NCI-H1417 treated with DMSO at 0.1 percent for 48 hours (cell line): ENCODE measurements around the gene XRCC1.
A peak's percentile ranks its signal among the peaks of the same experiment; 100 is the strongest.
"Not testable (repeated sequence)": the region's sequence is repeated elsewhere in the genome, so short reads cannot be mapped to it uniquely, and the experiment has no call there.

ENCODE experiments used
- DNase-seq: peaks from one replicate; lab custom pipeline; 2025; lab: John Stamatoyannopoulos, UW

The XRCC1 gene

GRCh38 chr19:43522929-43523328 is 52.4 kb downstream of the XRCC1 start:
- DNase-seq = no peak

GRCh38 chr19:43519436-43520088 is 55.8 kb downstream of the XRCC1 start:
- peak; percentile 28 for DNase-seq

- DNase-seq = no peak
Measured at GRCh38 chr19:43518051-43518450, 57.3 kb downstream of the XRCC1 start.

- not testable (repeated sequence) for DNase-seq
Measured at GRCh38 chr19:43512399-43512798, 62.9 kb downstream of the XRCC1 start.

DNA sequence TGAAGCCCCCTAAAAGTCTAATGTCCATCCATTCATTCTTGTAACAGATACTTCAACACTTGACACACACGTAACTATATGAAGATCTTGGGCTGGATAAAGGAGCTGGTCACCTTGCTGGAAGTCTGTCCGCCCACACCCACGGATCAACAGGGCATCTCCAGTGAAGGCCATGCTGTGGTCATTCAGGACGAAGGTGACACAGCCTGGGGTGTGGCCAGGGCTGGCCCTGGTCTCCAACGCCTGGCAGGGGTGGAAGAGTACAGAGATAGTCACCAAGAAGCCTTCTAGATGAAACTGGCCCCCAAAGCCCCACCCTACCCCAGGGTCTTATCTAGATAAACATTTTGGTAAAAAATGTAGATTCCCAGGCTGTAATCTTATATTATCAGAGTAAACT is 64.0 kb downstream of the XRCC1 start:
- no peak for DNase-seq

DNA sequence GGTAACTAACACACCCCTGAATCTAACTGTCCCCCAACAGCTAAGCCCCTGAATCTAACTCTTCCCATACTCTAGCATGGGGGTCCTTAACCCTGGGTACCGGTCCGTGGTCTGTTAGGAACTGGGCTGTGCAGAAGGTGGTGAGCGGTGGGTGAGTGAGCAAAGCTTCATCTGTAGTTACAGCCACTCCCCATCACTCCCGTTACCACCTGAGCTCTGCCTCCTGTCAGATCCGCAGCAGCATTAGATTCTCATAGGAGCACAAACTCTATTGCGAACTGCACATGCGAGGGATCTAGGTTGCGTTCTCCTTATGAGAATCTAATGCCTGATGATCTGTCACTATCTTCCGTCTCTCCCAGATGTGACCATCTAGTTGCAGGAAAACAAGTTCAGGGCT is 64.6 kb downstream of the XRCC1 start:
- DNase-seq = no peak

DNA sequence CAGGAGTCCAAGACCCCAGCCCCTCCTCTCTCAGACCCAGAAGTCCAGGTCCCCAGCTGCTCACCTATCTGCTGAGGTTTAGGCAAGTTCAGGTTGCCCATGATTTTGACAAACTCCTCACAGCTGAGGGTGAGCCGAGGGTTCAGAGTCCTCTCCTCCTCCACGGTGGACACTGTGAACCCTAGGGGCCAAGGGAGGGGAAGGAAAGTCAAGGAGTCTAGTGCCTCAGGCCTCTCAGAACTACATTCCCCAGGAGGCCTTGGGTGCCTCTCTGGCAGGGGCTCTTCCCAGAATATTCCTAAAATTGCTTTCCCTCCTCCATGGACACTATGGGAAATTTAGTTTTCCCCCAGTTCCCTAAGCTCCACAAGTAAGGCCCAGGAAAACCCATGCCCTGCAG is 67.4 kb downstream of the XRCC1 start:
- DNase-seq = no peak

DNA sequence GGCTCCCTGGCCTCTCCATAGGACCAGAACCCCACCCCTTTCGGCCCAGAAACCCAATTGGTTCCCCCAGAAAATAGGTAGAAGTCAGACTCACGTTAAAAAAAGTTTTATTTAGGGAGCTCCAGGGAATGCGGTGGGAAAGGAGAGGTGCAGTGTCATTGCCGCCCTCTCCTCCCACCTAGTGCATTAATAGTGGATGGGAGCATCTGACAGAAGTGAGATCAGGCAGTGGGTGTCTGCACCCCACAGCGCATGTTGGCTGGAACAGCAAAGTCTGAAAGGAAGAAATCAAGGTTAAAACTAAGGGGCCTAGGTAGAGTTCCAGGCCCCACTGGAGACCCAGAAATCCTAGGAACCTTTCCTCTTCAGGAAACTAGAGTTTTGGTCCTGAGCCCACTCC is 68.7 kb downstream of the XRCC1 start:
- no peak for DNase-seq

DNA sequence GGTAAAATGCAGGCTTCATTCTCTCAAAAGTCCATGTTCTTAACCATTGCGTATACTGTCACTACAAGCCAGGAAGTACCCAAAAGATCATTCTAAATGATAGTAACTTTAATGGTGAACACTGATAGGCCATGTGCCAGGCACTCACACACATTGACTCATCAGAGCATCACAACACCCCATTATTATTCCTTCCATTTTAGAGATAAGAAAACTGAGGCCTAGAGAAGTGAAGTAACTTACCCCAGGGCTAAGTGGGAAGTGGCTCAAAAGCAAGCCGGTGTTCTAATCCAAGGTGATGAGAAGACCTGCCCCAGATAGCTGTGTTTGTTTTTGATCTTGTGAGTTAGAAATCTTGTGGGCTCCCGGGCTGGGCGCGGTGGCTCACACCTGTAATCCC is 69.4 kb downstream of the XRCC1 start:
- no peak for DNase-seq

DNA sequence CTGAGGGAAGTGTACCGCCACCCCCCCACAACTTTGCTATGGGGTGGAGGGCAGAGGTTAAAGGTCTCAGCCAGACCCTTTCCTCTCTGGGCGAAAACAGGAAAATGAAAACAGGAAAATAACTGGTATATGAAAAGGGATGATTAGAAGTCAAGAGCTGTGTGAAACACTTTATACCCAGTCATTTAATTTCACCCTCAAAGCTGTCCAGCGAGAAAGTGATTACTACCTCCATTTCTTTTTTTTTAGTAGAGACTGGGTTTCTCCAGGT is 70.2 kb downstream of the XRCC1 start:
- DNase-seq = no peak

DNA sequence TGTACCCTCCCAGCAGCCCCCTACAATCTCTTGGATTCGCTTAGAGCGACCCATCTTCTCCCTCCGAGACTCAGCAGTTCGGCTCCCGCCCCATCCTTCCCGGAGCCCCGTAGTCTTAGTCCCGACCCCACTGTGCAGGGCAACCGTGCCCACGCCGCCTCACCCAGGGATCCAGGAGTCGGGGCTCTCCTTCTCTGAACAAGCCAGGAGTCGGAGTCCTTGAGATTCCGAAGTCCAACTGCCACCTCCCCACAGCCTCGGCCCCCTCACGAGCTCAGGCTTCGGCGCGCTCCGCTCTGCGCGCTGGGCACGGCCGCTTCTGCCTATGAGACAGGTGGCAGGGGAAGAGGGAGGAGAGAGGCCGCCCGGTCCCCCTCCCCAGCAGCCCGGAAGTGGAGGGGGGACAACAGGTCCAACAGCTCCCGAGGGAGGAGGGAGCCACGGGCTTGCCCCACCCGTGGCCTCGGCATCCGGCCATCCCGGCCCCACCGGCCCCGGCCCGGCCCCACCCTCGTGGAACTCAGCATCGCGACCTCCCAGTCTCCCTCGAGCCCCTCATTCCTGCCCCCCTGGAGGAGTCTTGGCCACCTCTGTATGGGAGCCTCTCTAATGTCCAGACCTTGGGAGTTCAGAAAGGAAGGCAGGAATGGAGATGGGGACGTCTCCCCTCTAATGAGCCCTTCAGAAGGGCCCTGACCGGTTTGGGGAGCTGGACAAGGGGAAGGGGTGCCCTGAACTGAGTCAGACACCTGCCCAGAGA is 70.7 kb downstream of the XRCC1 start, which contains the start of gene PHLDB3:
Gene PHLDB3, minus strand, starts transcription at position 321 of the 760 bp plus-strand sequence. CDS start 628 bp downstream, outside the sequence.
- no peak for DNase-seq

DNA sequence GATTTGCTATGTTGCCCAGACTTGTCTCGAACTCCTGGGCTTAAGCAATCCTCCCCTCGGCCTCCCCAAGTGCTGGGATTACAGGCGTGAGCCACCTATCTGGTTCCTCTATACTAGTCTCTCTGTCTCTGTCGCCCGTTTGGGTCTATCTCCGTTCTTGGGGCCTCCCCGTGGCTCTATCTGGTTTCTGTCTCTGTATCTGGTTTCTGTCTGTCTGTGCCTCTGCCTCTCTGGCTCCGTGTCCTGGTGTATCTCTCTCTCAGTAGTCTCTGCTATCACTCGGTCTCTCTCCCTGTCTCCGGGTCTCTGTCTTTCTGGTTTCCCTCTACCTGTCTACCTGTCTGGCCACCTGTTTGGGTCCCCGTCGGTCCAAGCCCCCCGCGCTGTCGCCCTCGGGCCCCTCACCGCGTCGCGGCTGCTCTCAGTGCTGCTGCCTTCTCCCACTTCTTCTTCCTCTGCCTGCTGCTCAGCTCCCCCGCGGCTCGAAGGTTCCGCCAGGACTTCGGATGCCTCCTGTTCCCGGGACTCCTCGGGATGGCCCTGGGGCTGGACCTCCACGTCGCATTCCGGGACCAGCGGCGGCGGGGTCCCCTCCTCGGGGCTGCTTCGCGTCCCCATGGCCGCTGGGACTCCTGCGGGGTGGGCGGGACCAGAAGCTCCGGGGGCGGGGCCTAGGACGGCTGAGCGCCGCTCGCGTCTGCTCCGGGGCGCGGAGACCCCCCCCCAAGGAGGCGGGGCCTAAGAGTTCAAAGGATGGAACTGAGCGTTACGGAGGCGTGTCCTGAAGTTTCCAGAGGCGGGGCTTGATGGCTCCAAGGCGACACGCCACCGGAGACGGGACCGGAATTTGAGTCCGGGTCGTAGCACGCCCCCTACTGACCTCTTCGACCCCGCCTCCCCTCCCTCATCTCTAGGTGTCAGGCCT is 71.6 kb downstream of the XRCC1 start:
- DNase-seq = peak; percentile 32

- DNase-seq = no peak
Measured at GRCh38 chr19:43502419-43502976, 72.8 kb downstream of the XRCC1 start.

DNA sequence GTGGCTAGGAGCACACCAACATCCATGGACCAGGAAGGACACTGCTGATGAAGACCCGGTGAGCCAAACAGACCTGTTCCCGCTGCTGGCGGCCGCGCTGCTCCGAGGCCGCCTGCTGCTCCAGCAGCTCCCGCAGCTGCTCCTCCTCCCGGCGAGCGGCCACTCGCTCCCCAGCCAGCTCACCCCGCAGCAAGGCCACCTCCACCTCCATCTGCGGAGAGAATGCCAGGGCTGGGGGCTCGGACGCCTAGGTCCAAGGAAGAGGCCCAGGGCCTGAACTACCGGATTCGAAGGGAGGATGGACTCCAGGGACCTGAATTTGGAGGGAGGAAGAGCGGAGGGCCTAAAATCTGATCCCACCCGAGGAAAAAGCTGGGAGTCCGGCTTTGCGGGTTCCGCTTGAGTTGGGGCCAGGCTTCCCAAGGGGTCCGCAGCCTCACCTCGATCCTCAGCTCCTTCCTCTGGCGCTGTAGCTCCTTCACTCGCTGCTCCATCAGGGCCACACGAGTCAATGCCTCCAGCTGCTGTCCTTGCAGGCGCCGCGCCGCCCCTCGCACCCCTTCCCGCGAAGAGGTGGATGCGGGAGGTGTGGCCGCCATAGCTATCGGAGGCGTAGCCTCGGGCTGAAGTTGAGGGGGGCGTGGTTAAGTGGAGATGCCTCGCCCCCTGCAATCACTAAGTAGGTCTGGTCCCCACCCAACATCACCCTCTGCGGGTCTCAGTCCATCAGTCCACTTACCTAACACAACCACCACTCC is 73.5 kb downstream of the XRCC1 start:
- no peak for DNase-seq

DNA sequence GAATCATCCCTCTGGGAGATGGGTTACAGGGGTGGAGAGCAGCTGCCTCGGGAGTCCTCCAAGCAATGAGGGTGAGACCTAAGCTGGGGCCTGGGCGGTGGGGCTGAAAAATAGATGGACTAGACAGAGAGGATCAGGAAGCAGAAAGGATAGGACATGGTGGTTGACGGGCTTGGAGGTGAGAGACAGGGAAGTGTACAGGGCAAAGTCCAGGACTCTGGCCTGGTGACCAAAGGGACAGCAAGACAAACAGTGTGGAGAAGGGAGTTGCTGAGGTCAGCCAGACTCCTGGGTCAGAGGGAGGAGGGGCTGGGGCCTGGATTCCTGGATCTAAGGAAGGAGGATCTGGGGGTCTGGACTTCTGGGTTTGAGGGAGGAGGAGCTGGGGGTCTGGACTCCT is 76.3 kb downstream of the XRCC1 start:
- DNase-seq = no peak

DNA sequence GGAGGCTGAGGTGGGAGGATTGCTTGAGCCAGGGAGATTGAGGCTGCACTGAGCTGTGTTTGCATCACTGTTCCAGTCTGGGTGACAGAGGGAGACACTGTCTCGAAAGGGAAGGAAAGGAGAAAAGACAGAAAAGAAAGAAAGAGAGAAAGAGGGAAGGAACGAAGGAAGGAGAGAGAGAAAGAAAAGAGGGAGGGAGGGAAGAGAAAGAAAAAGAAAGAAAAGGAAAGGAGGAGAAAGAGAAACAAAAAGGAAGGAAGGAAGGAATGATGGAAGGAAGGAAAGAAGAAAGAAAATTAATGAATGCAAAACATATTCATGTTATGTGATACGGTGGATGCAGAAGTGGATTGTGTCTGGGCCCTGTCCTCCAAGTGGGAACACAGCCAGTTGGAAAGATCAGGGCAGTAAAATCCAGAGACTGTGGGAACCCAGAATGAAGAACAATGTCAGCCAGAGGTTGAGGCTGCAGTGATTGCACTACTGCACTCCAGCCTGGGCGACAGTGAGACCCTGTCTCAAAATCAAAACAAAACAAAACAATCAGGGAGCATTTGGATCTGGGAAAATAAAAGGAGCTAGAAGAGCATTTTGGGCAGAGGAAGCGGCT is 77.0 kb downstream of the XRCC1 start:
- DNase-seq = no peak

GRCh38 chr19:43496960-43497359 is 78.4 kb downstream of the XRCC1 start:
- no peak for DNase-seq

GRCh38 chr19:43495082-43495481 is 80.2 kb downstream of the XRCC1 start:
- no peak for DNase-seq
